Measurements from ENCODE around the gene NOP16. TPM values are rescaled to one million over a fixed set of nuclear protein-coding genes. Genes with fewer than 3 reads are reported as not detected.

Gene NOP16
- total RNA-seq, 4 donors from 2014 or later: 21.6 to 43.5 (median 33.9) TPM

DNA sequence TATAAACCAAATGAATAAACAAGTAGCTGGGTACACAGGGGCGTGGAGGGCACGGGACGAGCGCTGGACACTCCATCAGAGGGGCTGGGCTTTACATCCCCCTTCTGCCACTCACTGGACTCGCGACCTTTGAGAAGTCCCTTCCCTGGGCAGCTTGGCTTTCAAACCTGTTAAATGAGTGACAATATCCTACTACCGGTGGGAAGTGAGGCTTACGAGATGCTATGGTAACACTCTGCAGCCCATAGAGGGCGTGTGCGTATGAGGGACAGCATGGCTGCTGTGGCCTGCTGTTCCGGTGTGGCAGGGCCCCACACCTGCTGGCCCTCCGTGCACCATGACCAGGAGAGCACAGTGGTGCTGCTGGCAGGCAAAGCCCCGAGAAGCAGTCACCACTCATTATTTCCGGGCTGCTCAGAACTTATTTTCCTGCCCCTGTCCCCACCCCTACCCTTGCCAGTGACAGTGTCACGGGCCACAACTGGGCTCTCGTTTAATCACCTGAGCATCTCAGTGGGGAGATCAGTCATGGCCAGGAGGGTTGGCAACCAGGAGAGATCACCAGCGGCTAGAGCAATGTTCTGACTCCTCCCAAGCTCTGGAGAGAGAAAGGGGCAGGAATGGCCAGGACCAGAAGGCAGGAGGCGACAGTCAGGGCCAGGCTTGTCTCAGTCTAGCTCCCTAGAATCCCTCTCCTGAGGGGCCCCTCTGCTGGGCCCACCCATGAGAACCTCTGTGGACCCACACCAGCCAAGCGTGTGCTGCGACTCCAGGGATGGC lies 17.4 kb upstream of the NOP16 start:
- Histone ChIP-seq H3K36me3 (peaks cover 0 to 57% of the 10 kb centered on the region in 2 donors), H3K27me3 (no peaks in the 10 kb centered on the region), H3K9me3 (no peaks in the 10 kb centered on the region), H3K27ac (no peak overlapping the region), H3K4me3 (no peak overlapping the region), H3K4me1 (peaks cover 3 to 20% of the 10 kb centered on the region in 2 donors)
- TF ChIP-seq POLR2A (IDR thresholded peaks at IDR 0.05): no peak
- TF ChIP-seq, protein P1, sequence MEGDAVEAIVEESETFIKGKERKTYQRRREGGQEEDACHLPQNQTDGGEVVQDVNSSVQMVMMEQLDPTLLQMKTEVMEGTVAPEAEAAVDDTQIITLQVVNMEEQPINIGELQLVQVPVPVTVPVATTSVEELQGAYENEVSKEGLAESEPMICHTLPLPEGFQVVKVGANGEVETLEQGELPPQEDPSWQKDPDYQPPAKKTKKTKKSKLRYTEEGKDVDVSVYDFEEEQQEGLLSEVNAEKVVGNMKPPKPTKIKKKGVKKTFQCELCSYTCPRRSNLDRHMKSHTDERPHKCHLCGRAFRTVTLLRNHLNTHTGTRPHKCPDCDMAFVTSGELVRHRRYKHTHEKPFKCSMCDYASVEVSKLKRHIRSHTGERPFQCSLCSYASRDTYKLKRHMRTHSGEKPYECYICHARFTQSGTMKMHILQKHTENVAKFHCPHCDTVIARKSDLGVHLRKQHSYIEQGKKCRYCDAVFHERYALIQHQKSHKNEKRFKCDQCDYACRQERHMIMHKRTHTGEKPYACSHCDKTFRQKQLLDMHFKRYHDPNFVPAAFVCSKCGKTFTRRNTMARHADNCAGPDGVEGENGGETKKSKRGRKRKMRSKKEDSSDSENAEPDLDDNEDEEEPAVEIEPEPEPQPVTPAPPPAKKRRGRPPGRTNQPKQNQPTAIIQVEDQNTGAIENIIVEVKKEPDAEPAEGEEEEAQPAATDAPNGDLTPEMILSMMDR (IDR thresholded peaks at IDR 0.05 in 4 of 5, conservative IDR thresholded peaks at IDR 0.05 in 1 of 5): no peak
- in situ Hi-C loops (cut with MboI; ENCODE audit: low sequenced_read_pairs in 4 of 4): loop anchor here in 1 of 4 donors (25.0 kb wide), 1 partner anchor 131 kb away; the partner anchor contains the start of genes CDHR2 and RNF44
- intact Hi-C loops (cut with DNase I; ENCODE audit: low total_unique reads): no loop called here
- ATAC-seq: no peak
- DNase-seq: no peak

DNA sequence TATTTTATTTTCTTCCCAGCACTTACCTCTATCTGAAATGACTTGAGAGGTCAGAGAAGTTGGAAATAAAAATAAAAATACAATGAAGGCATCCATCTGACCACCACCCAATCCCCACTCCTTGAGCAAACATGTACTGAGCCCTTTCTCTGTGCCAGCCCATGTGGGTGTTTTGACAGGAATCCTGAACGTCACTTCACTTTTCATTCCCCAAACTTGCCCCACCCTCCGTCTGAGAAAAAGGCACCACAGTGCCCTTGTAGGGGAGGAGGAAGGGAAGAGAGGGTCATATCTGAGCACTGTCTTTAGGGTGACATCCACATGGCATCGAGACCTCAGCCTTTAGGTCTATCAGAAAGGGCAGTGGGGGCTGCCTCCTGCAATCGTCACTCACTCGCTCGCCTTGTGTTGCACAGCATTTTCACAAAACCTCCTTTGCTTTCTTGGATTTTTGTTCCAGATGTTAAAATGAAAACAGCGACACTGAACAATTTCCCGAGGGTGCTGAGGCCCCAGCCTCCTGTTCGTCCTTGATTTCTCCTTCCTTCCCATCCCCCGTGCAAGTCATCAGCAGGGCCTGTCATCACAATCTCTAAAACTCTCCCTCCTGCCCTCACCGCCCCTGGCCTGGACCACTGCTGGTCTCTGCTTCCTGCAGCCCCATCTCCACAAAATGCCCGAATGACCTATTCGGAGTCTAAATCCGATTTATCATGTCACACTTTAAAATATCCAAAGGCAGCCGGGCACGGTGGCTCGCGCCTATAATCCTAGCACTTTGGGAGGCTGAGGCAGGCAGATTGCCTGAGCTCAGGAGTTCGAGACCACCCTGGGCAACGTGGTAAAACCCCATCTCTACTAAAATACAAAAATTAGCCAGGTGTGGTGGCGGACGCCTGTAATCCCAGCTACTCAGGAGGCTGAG lies 13.1 kb upstream of the NOP16 start:
- no peaks in the 10 kb centered on the region for H3K9me3 ChIP-seq
- no peak overlapping the region for H3K4me3 ChIP-seq
- in situ Hi-C loops (cut with MboI; ENCODE audit: low sequenced_read_pairs in 4 of 4): loop anchor here in 1 of 4 donors (25.0 kb wide), 1 partner anchor 136 kb away; the partner anchor contains the start of genes CDHR2 and RNF44
- intact Hi-C loops (cut with DNase I; ENCODE audit: low total_unique reads): no loop called here
- H3K4me1 ChIP-seq: peaks cover 0 to 3% of the 10 kb centered on the region in 2 donors
- H3K27ac ChIP-seq: peak overlapping the region in 1 of 4 donors; percentile 33
- H3K27me3 ChIP-seq: no peaks in the 10 kb centered on the region
- ATAC-seq (no peak), DNase-seq (no peak)
- TF ChIP-seq POLR2A (IDR thresholded peaks at IDR 0.05): no peak
- TF ChIP-seq, protein P1 (IDR thresholded peaks at IDR 0.05 in 4 of 5, conservative IDR thresholded peaks at IDR 0.05 in 1 of 5): no peak
- peaks cover 0 to 49% of the 10 kb centered on the region in 2 donors for H3K36me3 ChIP-seq

DNA sequence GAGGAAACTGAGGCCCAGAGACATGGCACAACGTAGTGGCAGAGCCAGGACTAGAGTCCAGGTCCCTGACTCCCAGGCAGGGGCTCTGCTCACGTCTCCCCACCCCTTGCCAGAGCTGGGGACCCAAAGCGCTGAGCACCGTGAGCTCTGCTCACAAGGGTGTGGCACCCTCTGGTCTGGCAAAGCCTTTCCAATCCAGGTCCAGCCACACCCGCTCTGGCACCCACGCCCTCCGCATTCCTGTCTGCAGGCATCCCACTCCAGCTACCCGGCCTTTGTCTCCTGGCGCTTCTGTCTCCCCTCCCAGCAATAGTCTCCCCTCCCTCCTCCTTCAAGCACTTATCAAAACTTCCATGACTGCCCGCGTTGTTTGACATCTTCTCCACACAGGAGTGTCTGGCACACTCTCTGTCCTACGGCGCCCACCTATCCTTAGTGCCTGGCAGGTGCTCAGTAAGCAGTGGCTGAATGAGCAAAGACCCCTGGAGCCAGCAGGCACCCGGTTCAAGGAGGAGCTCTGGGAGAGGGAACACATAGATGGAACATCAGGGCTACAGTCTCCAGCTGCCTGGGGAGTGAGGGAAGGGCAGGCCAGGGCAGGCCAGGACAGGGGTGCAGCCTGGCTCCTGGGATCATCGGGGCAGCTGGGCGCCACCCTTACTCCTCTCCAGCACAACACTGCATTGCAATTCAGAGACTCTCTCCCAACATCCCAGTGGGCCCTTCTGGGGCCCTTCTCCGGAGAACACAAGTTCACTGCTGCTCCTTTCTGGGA lies 12.2 kb upstream of the NOP16 start:
- intact Hi-C loops (cut with DNase I; ENCODE audit: low total_unique reads) (no loop called here), in situ Hi-C loops (cut with MboI; ENCODE audit: low sequenced_read_pairs in 4 of 4) (loop anchor here in 1 of 4 donors (25.0 kb wide), 1 partner anchor 137 kb away; the partner anchor contains the start of genes CDHR2 and RNF44)
- no peaks in the 10 kb centered on the region for H3K9me3 ChIP-seq
- H3K27me3 ChIP-seq: no peaks in the 10 kb centered on the region
- no peak for DNase-seq
- H3K4me1 ChIP-seq: peaks cover 0 to 3% of the 10 kb centered on the region in 2 donors
- no peak overlapping the region for H3K27ac ChIP-seq
- no peak overlapping the region for H3K4me3 ChIP-seq
- peaks cover 0 to 46% of the 10 kb centered on the region in 2 donors for H3K36me3 ChIP-seq
- no peak for TF ChIP-seq POLR2A (IDR thresholded peaks at IDR 0.05)
- TF ChIP-seq, protein P1 (IDR thresholded peaks at IDR 0.05 in 4 of 5, conservative IDR thresholded peaks at IDR 0.05 in 1 of 5): no peak
- no peak for ATAC-seq

DNA sequence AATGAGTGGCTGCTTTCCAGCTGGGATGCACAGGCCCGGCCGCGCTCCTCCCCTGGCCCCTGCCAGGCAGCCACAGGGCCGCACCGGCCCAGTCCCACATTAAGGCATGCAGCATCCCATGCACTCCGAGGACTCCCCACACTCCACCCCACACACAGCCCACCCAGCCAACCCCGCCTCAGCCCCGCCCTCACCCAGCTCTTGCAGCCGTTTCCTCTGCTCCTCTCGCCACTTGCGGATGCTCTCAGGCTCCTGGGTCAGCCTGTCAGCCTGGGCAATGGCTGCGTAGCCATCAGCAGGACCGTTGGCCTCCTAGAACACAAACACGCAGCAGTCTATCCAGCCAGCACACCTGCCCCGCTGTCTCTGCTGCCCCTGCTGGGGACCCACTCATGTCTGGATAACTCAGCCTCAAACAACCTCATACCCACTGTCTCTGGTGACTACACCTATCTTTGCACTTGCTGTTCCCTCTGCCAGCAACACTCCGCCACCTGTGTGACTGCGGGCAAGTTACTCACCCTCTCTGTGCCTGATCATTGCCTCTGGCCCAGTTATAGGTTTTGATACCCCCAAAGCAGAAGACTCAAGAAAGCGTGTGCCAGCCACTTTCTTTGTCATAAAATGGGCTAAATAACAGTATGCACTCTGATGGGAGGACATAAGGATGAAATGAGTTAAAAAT lies 9.5 kb upstream of the NOP16 start:
- H3K9me3 ChIP-seq: no peaks in the 10 kb centered on the region
- ATAC-seq: no peak
- H3K4me1 ChIP-seq: peaks cover 0 to 3% of the 10 kb centered on the region in 2 donors
- in situ Hi-C loops (cut with MboI; ENCODE audit: low sequenced_read_pairs in 4 of 4) (no loop called here), intact Hi-C loops (cut with DNase I; ENCODE audit: low total_unique reads) (no loop called here)
- DNase-seq: peak in 1 of 2 donors; percentile 5
- H3K4me3 ChIP-seq: no peak overlapping the region
- no peak for TF ChIP-seq POLR2A (IDR thresholded peaks at IDR 0.05)
- TF ChIP-seq, protein P1 (IDR thresholded peaks at IDR 0.05 in 4 of 5, conservative IDR thresholded peaks at IDR 0.05 in 1 of 5): no peak
- no peaks in the 10 kb centered on the region for H3K27me3 ChIP-seq
- H3K36me3 ChIP-seq: peaks cover 0 to 43% of the 10 kb centered on the region in 2 donors
- no peak overlapping the region for H3K27ac ChIP-seq

All from gastrocnemius medialis (tissue), 4 donors.